ENCODE results near the gene CAPZB.

GRCh38 chr1:19463504-19463803 lies 21.9 kb downstream of the CAPZB start:
- TF ChIP-seq CTCF (IDR thresholded peaks at IDR 0.05) (no peak), EP300 (IDR thresholded peaks at IDR 0.05; ENCODE audit: low read depth) (no peak)

All from transverse colon (tissue), 3 donors.